HG02943 (cell line): ENCODE data around the gene GNAT1.

Experiments
- ATAC-seq: cut with Tn5 transposase; IDR thresholded peaks from one replicate; pipeline ENCODE4 v1.9.1; 2021; ENCODE audit warnings: mild to moderate bottlenecking, low read depth, moderate library complexity; ENCODE audit not compliant: unreplicated experiment

GNAT1 gene

DNA sequence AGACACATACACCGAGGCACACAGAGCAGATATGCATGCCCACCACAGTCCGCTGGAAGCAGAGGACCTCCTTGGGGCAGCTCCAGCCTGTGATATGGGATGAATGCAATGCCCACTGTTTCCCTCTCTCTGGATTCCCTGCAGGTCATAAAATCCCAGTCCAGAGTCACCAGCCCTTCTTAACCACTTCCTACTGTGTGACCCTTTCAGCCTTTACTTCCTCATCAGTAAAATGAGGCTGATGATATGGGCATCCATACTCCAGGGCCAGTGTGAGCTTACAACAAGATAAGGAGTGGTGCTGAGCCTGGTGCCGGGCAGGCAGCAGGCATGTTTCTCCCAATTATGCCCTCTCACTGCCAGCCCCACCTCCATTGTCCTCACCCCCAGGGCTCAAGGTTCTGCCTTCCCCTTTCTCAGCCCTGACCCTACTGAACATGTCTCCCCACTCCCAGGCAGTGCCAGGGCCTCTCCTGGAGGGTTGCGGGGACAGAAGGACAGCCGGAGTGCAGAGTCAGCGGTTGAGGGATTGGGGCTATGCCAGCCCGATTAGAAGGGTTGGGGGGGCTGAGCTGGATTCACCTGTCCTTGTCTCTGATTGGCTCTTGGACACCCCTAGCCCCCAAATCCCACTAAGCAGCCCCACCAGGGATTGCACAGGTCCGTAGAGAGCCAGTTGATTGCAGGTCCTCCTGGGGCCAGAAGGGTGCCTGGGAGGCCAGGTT, at the start of gene GNAT1:
Gene GNAT1 (plus strand): TSS at position 675 of the 725 bp plus-strand sequence. CDS start 116 bp downstream, outside the sequence.
- ATAC-seq, result no peak

DNA sequence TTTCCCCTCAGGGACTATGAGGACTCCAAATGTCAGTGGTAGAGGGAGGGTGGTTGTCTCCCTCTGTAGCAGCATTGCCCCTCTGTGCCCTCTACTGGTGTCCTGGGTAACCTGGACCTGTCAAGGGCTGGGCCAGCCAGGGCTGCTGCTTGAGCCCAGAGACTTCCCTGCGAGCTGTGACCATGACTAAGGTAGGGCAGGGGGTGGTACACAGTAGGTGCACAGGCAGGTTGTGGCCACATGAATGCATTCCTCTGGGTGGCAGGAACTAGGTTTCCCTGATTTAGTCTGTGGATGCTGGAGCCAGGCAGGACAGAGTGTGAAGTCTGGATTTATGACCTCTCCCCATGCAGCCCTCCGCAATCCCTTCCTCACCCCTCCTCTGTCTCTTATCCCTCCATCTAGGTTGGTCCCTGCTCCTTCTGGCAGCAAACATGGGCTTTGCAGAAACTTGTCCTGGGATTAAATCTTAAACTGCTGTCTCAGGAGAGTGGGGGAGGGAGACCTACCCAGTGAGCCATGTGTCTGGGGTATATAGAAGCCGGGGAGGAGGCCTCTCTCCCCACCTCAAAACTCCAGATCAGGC, 45.0 kb upstream of the GNAT1 start:
- ATAC-seq, result no peak

DNA sequence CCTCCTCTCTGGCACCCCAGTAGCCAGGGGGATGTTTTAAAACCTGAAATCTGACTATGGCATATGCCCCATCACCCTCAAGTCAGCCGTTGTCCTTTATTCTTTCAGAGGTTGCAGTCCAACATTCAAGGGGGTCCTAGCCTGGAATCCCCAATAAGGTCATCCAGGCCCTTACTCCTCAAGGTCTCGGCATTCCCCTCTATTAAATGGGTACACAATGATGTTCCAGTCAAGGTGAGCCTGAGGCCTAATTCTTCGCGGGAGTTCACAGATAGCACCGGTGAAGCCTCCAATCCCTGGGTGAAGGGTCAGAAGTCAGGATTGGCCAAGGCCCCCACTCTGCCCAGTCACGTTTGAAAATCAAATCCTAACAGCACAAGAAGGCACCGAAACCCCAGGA, 44.4 kb upstream of the GNAT1 start:
- no peak for ATAC-seq

DNA sequence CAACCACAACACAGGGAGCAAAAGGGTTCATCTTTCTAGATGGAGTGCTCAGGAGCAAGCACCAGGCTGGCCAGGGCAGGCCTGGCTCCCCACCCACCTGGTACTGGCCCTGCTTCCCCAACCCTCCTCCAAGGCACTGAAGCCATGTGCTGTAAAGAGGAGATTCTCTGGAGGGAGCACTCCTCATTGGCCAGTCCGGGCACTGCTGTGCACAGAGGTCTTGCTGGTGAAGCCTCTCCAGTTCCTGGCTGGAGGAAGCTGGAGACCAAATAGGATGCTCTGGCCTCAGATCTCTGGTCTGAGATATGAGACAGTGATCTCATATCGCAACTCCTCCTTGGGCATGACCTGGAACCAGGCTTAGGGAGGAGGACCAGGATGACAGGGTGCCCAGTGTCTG, 44.0 kb upstream of the GNAT1 start:
- ATAC-seq, result no peak

DNA sequence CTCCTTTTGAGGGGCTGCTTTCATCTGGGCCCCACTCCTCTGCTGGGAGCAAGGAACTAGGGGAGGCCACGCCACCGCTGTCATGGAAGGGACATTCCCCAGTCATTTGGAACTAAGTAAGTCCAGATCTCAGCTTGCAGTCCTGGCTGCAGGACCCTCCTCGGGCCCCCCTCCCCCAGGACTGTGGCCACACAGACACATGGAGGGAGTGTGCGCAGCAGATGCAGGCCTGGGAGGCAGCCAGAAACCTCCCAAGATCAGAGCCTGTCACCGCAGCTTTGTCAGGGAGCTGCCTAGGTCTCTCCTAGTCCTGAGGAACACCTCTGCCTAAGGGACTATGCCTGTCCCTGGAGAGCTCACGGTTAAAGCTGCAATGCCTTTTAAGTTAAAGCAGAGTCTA, 43.5 kb upstream of the GNAT1 start:
- no peak for ATAC-seq

DNA sequence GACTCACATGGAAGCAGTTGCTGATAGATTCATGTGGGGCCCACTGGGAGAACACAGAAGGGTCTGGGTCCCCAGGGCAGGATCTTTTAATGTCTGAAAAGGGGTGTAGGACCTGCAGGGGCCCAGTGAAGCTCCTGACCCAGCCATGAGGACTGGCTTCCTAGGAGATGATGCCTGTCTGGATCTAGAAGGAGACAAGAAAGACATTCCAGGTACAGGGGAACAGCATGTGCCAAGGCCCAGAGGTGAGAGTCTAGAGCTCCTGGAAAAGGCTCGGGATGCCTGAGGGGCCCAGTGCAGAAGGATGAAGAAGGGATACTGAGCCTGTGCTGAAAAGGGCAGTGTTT, 41.0 kb upstream of the GNAT1 start:
- ATAC-seq, result no peak

DNA sequence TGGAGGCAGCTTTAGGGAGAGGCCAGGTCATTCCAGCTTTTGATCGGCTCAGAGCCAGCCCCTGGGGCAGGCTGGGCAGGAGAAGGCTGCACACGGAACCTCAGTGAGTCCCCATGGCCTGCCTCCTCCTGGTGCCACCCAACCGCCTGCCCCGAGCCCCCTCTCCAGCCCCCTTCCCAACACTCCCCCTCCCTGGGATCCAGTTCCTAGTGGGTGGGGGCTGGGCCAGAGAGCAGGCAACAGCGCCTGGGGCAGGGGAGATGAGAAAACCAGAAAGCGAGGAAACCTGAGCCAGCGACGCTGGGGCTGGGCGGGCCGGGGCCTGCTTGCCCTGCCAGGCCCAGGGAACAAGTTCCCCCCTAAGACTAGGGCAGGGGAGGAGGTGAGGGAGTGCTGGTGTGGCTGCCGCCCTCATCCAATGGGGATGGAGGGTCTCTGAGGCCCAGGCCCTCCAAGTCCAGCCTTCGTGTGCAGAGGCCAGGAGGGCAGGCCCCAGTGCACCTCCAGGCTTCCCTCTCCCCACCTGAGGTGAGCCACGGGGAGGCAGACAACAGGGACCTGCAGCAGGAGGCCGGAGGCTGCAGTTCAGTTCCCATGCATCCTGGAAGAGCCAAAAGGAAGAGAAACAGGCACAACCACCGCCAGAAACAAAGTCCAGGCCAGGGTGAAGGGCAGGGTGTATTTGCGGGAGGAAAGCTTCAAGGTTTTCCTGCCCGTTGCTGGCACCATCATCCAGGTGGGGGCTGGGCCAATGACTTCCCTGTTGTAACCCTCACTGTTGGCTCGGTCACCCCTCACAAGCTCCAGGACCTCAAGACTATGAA, 40.3 kb upstream of the GNAT1 start:
- ATAC-seq, result no peak

DNA sequence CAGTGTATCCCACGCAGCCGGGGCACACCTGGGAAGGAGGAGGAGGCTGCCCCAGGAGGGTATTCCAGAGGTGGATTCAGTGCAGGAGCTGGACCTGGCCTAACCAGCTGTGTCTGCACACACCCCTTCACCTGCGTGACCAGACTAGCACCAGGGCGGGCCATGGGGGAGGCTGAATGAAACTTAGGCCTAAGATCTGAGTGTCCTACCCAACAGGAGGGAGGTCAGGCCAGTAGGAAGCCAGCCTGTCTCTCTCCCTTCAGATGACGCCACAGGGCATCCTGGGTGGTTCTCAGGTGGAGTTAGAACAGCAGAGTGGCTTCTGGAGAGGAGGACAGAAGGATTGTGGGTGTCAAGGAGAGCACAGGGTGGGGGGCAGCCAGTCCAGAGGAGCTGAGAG, 39.7 kb upstream of the GNAT1 start:
- no peak for ATAC-seq

DNA sequence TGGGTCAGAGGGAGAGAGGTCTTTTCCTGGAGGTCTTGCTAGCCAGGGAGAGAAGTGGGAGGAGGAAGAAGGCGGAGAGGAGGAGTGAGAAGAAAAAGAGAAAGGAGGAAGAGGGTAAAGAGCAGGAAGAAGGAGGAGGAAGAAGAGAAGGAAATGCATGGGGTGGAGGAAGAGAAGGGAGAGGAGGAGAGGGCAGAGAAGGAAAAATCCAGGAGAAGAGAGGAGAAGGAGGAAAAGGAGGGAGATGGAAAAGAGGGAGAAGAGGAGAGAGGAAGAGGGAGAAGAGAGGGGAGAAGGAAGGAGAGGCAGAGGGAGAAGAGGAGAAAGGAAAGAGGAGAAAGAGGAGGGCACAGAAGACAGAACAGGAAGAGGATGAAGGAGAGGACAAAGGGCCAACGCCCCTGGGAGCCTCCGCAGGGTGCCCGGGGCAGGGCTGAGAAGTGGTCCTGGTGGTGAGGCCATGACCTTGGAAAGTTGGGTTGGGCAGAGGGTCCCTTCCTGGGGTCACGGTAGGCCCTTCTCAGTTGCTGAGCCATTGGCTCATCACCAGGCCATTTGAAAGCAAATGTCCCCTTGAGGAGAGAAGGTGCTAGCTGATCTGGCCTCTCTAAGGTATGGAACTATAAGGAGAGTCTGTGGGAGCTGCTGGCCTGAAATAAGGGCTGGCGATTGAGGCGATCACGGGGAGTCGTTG, 37.5 kb upstream of the GNAT1 start:
- no peak for ATAC-seq

DNA sequence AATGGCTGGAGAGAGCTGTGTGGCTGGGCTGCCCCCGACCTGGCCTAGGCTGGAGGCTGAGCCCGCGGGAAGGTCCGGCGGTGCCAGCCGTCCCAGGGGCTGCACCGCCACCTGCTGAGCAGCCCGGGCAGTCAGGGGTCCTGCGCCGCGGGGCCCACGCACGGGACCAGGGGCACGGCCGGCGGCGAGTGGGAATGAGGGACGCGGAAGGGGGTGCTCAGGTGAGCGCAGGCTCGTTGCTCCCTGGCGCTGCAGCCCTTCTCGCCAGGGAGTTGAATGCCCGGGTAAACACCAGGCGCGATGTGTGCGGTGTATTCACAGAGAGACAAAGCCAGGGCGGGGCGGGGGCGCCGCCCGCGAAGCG, 37.0 kb upstream of the GNAT1 start:
- no peak for ATAC-seq

DNA sequence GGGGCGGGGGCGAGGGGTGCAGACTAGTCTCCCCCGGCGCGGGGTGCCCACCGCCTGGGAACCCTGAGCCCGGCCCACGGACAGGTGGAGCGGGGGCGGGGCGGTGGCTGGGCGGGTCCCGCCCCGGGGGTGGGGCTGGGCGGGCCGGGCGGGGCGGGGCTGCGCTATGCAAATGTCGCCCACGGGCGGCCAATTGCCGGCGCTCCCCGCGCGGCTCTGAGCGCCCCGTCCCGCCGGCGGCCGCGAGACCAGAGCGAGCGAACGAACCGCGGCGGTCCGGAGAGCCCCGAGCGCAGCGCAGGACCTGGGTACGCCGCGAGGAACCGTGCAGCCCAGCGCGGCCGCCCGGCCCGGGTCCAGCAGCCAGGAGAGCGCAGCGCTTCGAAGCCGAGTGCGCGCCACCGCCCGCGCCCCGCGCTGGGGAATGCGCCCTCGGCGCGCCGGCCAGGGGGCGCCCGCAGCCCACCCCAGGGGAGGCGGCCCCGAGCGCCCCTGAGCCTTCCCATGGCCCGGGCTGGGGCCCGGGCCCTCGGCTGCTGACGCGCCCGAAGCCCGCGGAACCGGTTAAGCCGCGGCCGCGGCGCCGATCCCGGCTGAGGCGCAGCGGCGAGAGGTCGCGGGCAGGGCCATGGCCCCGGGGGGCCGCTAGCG, 36.4 kb upstream of the GNAT1 start, which contains the start of gene SEMA3F:
Gene SEMA3F (plus strand): TSS at position 485 of the 651 bp plus-strand sequence. CDS start 4,299 bp downstream, outside the sequence.
- no peak for ATAC-seq

DNA sequence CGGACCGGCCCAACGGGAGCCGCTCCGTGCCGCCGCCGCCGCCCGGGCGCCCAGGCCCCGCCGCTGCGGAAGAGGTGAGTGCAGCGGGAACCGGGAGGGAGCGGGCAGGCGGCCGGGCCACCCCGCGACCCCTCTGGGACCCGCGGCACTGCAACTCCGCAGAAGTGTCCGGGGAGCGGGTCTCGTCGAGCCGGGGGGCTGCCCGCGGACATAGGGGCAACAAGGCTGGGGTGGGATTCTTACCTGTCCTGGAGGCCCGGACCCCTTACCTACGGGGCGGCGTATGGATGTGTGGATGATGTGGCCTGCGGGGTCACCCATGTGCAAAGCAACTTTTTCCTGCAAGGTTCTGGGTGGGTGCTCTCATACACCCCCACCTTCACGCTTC, 35.9 kb upstream of the GNAT1 start:
- no peak for ATAC-seq

DNA sequence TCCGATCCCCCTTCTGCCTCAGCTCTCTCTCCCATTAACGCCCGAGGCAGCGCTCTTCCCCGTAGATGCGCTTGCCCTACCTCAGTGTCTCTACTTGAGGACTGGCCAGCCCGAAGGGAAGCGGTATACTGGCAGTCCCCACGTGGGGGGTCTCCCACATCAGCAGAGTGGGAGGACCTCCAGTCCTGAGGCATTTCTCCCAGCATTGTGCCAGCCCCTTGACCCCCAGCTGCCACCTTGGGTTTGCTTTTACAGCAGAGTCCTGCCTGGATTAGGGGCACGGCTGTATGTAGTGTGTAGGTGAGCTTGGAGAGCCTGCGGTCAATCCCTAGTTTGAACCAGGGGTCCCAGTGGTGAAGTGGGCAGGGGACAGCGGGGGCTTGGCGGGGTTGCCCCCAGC, 35.5 kb upstream of the GNAT1 start:
- no peak for ATAC-seq

DNA sequence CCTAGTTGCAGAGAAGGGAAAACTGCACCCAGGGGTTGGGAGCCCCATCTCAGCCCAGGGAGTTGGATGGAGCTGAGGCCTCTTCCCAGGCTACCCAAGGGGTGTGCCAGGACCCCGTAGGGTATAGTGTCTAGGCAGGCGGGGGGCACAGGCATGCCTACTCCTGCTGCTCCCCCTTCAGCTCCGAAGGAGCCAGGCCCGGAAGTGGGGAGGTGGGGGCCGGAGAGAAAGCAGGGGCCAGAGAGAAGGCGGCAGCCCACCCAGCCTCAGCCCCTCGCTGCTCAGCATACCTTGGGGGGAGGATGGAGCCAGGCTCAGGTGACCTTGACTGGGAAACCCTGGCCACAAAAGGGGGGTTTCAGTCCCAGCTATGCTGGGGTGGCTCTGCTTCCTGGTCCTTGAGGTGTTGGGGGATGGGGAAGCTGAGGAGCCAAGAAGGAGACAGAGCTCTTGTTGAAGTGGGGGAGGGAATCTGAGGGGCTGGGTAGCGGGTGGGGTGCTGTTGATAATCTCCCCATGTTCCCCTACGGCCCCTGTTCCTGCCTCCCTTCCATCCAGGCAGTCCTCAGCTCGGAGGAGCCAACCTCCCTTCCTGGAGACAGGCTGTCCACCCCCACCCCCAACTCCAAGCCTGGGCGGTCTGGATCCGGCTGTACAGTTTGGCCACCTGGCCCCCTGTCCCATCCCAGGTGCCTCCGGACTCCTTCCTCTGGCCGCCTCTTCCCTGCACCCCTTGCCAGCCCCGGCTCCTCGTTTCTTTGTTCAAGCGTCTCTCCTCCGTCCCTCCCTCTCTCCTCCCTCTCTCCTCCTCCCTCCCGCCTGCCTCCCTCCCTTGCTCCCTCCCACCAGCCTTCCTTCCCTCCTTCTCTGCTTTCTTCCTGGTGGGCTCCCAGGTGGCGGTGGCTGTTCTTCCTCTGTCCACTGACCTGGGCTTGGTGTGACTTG, 34.6 kb upstream of the GNAT1 start:
- no peak for ATAC-seq

DNA sequence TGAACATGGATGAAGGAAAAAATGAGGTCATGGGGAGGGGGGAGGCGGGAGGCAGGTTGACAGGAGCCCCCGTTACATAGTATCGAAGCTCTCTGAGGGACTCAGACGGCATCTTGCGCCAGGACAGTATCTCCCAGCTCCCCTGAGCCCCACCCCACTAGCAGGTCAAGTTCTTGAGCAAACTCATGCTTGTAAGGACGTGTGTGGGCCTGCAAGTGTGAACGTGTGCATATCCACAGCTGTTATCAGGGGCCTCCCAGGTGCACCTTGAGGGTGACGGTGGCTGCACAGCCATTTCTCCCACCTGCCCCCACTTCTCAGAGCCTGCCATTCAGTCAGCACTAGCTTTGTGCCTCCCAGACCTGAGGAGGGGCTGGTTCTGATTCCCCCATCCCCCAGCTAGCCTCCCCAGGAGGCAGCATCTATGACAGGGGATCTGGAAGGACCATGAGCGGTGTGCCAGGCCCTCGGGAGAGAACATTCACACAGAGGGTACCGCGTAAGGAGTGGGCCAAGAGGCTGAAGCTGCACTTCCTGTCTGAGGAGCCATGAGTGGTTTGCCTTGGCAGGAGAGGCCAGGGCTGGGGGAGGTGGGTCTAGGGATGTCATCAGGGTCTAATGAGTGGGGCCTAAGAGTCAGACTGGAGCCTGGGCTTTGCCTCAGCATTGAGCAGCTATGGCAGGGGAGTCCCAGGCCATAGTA, 33.4 kb upstream of the GNAT1 start:
- no peak for ATAC-seq

DNA sequence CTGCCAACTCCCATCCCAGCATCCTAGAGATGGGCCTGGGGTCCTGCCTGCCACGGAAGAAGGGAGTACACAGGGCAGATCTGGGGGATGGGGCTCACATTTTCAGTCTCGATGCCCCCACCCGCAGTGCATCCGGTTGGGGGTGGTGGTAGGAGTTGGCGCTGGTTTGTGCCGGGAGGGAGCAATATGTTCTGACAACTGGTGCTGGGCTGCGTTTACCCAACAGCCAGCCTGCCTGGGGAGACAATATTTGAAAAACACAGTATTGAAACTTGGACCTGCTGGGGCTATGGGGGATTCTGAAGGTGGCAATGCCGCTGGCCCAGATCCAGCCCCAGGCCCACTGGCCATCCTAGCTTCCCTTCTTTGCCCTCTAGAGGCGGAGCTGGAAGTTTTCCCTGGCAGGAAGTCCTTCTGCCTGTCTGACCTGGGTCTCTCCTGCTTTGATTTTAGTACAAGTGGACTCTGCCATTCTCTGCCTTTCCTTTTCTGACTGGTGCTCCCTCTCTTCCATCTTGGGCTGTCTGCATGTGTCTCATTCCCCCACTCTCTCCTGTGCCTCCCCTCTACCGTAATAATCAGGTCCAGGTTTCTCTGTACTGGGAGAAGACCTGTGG, 32.8 kb upstream of the GNAT1 start:
- ATAC-seq, result no peak

DNA sequence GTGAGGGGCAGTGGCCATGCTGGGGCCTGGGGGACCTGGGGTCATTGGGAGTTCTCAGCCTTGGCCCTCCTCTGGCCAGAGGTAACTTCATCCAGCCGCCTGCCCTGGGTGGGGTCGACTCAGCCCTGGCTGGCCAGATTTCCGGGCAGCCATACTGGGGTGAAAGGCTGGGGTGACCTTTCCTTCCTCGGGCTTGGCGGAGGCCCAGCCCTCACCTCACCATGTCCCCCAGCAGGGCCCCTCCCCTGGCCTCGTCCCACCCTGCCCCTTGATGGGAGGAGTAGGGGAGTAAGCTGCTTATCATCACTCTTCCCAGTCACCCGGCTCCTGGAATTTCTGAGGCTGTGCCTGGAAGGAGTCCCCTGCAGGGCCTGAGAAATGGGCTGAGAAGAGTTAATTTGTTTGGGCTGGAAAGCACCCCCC, 30.8 kb upstream of the GNAT1 start:
- no peak for ATAC-seq

DNA sequence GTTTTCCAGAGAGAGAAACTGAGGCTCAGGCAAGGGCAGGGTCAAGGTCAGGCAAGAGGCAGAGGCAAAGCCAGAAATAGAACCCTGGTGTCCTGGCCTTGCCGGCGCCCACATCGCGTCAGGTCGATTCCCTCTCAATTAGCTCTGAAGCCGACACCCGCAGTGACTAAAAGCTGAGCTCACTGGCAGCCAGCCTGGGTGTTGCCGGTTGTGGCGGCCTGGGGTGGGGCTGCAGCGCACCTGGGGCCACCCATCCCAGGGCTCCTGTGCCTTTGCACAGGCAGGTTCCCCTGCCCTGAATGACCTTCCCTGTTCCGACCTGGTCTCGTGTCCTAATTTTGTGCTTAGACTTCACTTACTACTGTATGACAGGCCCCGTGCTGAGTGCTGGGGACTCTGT, 30.1 kb upstream of the GNAT1 start:
- no peak for ATAC-seq
